ENCODE measurements around the gene STAG3.
A peak's percentile ranks its signal among the peaks of the same experiment; 100 is the strongest.
"Not testable (repeated sequence)": the region's sequence is repeated elsewhere in the genome, so short reads cannot be mapped to it uniquely, and the experiment has no call there.

Gene STAG3

GRCh38 chr7:100177045-100178001 is at the start of gene STAG3, which contains the start of gene GPC2:
Gene STAG3 (plus strand): TSS chr7:100177918. CDS start chr7:100180557, 2,639 bp downstream.
Gene GPC2 (minus strand): TSS chr7:100177381. CDS start chr7:100177199, 182 bp downstream.
- DNase-seq (ENCODE audit: low read depth, low spot score): peak; percentile 79

DNA sequence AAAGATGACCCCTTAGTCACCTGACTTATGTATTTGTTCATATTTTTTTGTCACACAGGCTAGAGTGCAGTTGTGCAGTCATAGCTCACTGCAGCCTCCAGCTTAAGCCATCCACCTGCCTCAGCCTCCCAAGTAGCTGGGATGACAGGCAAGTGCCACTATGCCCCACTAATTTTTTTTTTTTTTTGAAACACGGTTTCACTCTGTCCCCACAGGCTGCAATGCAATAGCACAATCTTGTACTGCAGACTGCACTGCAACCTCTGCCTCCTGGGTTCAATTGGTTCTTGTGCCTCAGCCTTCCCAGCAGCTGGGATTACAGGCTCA is 49.1 kb upstream of the STAG3 start:
- no peak for DNase-seq (ENCODE audit: low read depth, low spot score)

DNA sequence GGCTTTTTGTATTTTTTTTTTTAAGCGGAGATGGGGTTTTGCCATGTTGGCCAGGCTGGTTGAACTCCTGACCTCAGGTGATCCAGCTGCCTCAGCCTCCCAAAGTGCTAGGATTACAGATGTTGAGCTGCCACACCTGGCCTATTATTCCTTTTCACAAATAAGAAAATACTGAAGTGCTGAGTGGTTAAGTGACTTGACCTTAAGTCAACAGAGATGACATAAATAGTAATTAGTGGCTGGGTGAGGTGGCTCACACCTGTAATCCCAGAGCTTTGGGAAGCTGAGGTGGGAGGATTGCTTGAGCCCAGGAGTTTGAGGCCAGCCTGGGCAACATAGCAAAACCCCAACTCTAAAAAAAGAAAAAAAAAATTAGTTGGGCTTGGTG is 47.5 kb upstream of the STAG3 start:
- DNase-seq (ENCODE audit: low read depth, low spot score): not testable (repeated sequence)

- no peak for DNase-seq (ENCODE audit: low read depth, low spot score)
Observed at GRCh38 chr7:100130608-100131453, 46.9 kb upstream of the STAG3 start.

GRCh38 chr7:100132126-100132525 is 45.6 kb upstream of the STAG3 start:
- DNase-seq (ENCODE audit: low read depth, low spot score): no peak

- DNase-seq (ENCODE audit: low read depth, low spot score): no peak
Observed at GRCh38 chr7:100132697-100133151, 45.0 kb upstream of the STAG3 start.

DNA sequence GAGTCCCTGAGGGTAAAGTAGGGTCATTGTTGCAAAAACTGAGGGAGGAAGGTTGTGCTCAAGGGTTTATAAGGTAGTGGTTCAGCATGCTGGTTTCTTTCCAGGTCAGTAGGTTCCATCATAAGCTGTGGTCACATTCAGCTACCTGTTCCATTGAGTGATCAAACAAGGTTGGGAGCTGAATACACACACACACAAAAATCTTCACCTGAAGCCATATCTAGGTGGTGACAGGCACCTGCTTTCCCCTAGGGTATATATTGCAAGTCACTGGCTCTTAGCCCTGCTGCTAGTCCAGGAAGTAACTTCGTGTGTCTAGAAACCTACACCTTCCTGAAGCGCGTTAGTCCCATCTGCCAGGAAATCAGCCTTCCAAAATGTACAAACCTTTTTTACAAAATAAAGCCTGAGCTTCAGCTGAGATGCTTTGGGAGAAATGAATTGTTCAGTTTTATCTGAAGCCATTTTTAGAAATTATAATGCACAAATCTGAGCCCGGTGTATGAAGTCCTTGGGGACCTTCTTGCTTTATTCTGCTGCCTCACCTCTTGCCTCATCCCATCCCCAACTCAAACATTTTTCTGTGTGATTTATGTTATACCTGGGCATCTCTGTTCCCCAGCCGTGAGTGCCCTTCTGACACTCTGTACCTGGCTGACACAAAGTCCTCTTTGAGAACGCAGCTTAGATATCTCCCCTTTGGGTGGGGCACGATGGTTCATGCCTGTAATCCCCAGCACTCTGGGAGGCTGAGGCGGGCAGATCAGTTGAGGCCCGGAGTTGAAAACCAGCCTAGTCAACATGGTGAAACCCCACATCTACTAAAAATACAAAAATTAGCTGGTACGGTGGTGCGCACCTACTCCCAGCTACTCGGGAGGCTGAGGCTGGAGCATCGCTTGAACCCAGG is 39.6 kb upstream of the STAG3 start:
- DNase-seq (ENCODE audit: low read depth, low spot score): no peak

DNA sequence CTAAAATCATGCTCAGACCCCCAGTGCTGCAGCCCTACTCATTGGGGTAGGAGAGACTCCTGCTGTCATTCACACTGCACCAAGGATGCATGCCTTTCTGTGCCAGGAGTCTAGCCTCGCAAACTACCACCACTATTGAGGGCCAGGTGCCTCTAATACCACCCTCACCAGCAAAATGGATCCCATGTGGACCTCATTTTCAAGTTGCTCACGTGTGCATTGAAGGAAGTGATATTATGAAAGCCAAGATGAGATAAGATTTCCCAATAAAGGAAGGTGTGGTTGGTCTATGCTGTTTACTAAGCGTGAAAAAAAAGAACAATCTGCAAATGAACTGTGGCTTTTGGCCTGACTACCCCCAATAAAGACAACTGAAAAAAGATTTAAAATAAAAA is 36.2 kb upstream of the STAG3 start:
- no peak for DNase-seq (ENCODE audit: low read depth, low spot score)

- no peak for DNase-seq (ENCODE audit: low read depth, low spot score)
Observed at GRCh38 chr7:100142461-100142860, 35.3 kb upstream of the STAG3 start.

GRCh38 chr7:100146350-100146749 is 31.4 kb upstream of the STAG3 start:
- DNase-seq (ENCODE audit: low read depth, low spot score): not testable (repeated sequence)

DNA sequence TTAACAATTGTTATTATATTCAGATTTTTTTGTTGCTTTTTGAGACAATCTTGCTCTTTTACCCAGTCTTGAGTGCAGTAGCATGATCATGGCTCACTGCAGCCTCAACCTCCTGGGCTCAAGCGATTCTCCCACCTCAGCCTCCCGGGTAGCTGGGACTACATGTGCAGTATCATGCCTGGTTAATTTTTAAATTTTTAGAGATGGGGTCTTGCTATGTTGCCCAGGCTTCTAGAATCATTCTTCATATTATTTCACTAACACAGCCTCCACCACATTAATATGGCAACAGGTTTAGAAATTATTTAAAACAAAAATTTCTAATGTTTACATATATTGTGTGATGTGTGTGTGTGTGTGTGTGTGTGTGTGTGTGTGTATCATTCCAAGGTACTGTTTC is 30.4 kb upstream of the STAG3 start:
- no peak for DNase-seq (ENCODE audit: low read depth, low spot score)

DNA sequence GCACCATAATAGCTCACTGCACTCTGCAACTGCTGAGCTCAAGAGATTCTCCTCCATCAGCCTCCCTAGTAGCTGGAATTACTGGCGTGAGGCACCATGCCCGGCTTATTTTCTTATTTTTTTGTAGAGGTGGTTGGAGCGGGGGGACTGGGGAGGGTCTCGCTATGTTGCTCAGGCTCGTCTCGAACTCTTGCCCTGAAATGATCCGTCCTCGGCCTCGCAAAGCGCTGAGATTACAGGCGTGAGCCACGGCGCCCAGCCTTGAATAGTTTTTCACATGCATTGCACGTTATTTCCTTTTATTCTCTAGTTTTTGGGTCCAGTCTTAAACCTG is 29.5 kb upstream of the STAG3 start:
- no peak for DNase-seq (ENCODE audit: low read depth, low spot score)

DNA sequence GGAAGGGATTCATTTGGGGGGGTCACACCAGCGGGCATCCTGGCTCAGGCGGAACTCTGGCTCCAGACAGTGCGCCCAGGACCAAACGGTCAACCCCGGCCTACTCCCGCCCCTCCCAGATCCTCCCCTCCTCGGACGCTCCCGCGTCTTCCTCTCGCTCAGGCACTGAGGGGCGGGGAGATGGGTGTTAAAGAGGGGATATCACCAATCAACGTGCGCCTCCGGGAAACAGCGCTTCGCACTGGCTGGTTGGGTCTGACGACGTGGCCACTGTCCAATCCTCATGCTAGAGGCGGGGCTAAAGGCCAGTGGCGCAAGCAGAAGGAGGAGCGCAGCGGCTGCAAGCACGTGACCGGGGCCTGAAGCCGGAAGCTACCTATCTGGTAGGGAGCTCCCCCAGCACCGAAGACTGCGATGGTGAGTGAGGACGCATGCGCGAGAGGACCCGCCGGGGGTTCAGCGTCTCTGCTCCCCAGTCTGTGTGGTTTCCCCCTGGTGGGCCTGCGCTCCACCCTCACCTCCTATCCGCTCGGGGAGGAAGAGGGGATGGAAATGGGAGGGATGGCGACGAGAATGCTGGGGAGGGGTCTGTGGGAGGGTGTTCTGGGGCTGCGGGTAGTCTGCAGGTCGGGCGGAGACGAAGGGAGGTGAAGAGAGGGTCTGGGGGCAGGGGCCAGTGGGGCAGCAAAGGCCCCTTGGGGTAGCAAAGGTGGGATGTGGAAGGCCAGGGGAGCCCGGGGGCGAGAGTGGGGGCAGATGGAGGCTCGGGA is 29.0 kb upstream of the STAG3 start, which contains the start of gene LAMTOR4:
LAMTOR4 (plus strand) TSS at position 360 of the 770 bp plus-strand sequence; CDS start at position 415, 55 bp downstream.
- peak; percentile 99 for DNase-seq (ENCODE audit: low read depth, low spot score)

- no peak for DNase-seq (ENCODE audit: low read depth, low spot score)
Observed at GRCh38 chr7:100152404-100152803, 25.3 kb upstream of the STAG3 start.

DNA sequence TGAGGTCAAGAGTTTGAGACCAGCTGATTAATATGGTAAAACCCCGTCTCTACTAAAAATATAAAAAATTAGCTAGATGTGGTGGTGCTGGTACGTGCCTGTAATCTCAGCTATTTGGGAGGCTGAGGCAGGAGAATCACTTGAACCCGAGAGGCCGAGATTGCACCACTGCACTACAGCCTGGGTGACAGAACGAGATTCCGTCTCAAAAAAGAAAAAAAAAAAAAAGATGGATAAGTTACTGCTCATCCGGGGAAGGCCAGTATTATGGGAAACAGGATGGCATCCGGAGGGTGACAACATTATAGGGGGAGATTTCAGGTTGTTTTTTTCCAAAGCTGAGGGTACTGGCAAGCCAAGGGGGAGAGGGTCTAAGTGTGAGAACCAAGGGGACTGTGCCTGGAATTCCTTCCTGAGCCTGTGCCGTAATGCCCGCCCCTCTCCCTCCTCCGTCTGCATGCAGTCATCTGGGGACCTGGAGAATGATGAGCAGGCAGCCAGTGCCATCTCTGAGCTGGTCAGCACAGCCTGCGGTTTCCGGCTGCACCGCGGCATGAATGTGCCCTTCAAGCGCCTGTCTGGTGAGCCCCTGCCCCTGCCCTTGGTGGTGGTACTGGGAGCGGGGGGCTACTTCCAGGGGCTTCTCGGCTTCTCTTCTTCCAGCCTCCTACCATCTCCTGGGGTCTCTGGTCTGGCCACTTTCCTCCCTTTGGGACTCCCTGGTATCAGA is 24.6 kb upstream of the STAG3 start:
- no peak for DNase-seq (ENCODE audit: low read depth, low spot score)

DNA sequence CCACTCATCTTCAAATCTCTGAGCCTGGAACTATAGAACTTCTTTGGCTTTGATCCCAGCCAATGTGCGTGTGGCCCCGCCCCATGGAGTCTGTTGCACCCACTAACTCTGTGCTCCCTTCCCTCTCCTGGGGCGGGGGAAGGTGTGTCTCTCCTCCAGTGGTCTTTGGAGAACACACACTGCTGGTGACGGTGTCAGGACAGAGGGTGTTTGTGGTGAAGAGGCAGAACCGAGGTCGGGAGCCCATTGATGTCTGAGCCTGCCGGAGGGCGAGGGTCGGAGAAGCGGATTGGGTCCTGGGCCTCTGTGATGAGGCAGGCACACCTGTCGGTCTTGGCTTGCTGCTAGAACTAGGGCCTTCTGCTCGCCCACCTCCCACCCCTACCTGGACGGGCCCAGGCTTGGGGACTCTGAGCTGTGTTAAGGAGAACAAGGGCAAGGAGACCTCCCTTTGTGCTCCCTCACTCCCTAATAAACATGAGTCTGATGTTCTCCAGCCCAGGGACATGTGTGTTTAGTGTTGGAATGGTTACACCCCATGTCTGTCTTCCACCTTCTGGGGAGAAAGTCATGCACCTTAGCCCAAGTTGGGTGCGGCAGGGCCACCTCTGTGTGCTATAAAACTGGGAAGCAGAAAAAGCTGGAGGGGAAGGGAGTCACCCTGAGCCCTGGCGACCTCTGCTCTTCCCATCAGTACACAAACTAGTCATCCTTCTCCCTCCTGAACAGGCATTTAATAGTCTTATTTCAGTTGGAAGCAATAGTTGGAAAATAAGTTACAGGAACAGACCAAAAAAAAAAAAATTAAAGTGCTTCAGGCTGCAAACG is 23.8 kb upstream of the STAG3 start:
- no peak for DNase-seq (ENCODE audit: low read depth, low spot score)

DNA sequence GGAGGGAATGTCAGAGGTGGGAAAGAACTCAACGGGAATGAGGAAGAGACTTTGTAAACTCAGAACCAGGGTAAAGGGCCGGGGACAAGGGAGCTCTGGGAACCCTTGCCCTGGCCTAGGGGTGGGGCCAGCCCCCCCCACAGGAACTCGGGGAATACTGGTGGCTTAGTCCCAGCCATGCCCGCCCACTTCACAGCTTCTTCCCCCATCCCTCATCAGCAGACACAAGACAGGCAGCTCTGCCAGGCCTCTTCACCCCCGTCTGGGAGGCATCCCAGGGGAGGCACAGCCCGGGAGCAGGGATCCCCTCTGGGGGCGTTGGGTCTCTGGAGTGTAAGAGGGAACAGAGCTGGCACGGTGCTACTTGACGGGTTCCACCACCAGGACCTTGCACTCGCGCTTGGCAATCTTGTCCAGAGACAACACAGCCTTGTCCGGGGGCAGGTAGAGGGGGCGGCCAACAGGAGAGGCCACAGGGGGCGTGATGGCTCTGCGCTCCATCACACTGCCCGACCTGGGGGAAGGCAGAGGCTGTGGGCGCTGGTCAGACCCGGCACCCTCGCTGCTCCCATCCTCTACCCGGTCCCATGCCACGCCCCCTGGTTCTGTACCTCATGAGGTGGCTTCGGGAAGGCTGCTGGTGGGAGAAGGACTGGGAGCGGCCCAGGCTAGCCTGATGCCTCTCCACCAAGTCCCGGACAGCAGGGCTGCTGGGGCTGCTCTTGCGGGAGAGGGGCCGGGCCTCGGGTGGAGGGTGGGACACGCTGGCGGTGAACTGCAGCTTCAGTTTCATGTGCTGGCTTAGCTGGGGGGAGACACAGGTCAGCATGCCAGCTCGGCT is 22.8 kb upstream of the STAG3 start:
- DNase-seq (ENCODE audit: low read depth, low spot score): no peak

All from iPS DF 19.7 (cell line).